ENCODE results near the gene TSR3.

TSR3 gene

GRCh38 chr16:1299868-1300203 is 51.8 kb downstream of the TSR3 start:
- H3K4me1 ChIP-seq (ENCODE audit: control insufficient read depth, insufficient read depth, low read length), result peaks cover 13% of the 10 kb centered on the region
- no peaks in the 10 kb centered on the region for H3K27me3 ChIP-seq (ENCODE audit: control insufficient read depth, insufficient read depth, low read length)
- H3K9me3 ChIP-seq (ENCODE audit: control insufficient read depth, insufficient read depth, low read length), result no peaks in the 10 kb centered on the region
- H3K36me3 ChIP-seq (ENCODE audit: control insufficient read depth, insufficient read depth, low read length), result no peaks in the 10 kb centered on the region
- H3K9ac ChIP-seq (ENCODE audit: low read depth, low read length), result no peak overlapping the region
- no peak overlapping the region for H3K4me3 ChIP-seq (ENCODE audit: low read depth, low read length)
- no peak overlapping the region for H3K27ac ChIP-seq (ENCODE audit: low read depth, low read length)

Data from HUES48 (cell line).